ENCODE data around the gene PALLD. TPM values are rescaled to one million over a fixed set of nuclear protein-coding genes. Genes with fewer than 3 reads are reported as not detected.

PALLD gene
- total RNA-seq, 2 donors from 2014 or later: 72.1 to 195 TPM

DNA sequence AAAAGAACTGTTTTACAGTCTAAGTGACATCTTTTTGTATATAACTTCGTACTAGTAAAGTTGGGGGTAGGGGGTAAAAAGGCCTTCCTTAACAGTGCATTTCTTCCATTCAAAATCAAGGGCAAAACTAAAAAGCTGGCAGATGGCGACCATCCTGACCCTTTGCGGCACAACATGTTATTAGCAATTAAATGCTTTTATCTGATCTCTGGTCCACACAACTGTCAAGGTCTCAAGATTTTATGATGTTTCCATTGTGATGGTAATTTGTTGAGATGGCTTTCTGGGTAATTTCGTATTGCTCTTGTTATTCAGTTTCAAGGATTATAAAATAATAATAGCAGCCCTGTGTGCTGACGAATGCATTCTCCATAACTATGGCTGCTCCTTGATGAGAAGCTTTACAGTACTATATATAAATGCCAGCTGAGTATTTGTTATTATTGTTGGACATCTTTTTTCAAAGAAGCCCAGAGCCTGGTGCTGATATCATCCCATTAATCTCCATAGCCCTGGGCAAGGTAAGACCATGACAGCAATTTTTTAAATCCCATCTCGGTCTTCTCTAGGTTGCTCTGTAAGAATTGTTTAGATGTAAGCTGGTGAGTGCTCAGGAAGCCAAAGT, 423.7 kb downstream of the PALLD start:
- intact Hi-C loops (cut with DNase I): loop anchor here (5.0 to 10.0 kb wide), 2 partner anchors 406 to 567 kb away; no protein-coding TSS in a partner anchor
- Histone ChIP-seq H3K27me3 (no peaks in the 10 kb centered on the region), H3K4me3 (no peak overlapping the region), H3K27ac (no peak overlapping the region), H3K9me3 (no peaks in the 10 kb centered on the region), H3K36me3 (peaks cover 7% of the 10 kb centered on the region), H3K9ac (ENCODE audit: low read depth in 2 of 2, low read length in 2 of 2) (no peak overlapping the region), H3K4me1 (no peaks in the 10 kb centered on the region)
- no peak for DNase-seq
- TF ChIP-seq, protein P1, sequence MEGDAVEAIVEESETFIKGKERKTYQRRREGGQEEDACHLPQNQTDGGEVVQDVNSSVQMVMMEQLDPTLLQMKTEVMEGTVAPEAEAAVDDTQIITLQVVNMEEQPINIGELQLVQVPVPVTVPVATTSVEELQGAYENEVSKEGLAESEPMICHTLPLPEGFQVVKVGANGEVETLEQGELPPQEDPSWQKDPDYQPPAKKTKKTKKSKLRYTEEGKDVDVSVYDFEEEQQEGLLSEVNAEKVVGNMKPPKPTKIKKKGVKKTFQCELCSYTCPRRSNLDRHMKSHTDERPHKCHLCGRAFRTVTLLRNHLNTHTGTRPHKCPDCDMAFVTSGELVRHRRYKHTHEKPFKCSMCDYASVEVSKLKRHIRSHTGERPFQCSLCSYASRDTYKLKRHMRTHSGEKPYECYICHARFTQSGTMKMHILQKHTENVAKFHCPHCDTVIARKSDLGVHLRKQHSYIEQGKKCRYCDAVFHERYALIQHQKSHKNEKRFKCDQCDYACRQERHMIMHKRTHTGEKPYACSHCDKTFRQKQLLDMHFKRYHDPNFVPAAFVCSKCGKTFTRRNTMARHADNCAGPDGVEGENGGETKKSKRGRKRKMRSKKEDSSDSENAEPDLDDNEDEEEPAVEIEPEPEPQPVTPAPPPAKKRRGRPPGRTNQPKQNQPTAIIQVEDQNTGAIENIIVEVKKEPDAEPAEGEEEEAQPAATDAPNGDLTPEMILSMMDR (IDR thresholded peaks at IDR 0.05): no peak

DNA sequence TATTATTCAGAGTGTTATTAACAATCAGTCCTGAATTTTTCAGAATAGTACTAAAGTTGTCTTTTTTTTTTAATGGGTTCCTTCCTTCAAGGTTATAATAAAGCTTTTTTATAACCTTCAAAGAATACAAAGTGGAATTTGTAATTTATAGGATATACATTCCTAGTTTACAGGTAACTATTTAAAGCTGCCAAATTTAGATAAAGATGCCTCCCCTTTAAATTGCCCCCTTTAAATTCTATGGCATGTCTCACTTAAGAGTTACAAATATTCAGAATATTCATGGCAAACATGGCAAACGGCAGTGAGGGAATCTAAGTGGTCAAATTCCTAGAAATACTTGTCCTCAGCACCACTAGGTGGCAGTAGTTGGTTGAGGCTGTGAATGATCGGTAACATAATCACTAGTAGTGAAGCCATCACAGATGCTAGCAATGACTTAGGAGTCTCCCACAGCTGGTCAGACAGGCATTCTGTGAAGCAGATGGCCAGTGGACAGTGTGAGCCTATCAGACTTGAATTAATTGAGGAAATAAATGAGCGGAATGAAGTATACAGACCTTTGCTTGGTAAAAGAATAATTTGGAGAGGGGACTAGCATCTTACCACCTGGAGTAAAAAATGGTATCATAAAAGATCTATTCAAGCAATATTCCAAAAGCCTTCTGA, 426.8 kb downstream of the PALLD start:
- peaks cover 19% of the 10 kb centered on the region for H3K36me3 ChIP-seq
- intact Hi-C loops (cut with DNase I): loop anchor here (5.0 to 10.0 kb wide), 2 partner anchors 409 to 564 kb away; no protein-coding TSS in a partner anchor

DNA sequence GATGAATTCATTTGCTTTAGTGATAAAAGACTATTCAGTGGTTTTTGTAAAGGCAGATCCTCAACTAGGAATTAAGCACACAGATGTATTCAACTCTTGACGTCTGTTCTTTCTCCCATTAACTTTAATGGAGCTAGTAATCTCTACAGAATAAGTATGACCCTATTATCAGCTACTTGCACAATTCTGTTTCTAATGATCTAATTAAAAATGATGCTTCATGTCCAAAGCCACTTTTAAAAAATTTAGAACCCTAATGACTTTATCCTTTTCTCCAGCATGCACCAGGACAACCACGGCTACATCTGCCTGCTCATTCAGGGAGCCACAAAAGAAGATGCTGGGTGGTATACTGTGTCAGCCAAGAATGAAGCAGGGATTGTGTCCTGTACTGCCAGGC, 427.8 kb downstream of the PALLD start:
- intact Hi-C loops (cut with DNase I): loop anchor here (5.0 to 10.0 kb wide), 3 partner anchors 73 to 563 kb away; no protein-coding TSS in a partner anchor
- no peak for DNase-seq
- Histone ChIP-seq H3K36me3 (peaks cover 22% of the 10 kb centered on the region), H3K4me1 (no peaks in the 10 kb centered on the region), H3K27me3 (no peaks in the 10 kb centered on the region), H3K4me3 (no peak overlapping the region), H3K9ac (ENCODE audit: low read depth in 2 of 2, low read length in 2 of 2) (no peak overlapping the region), H3K9me3 (no peaks in the 10 kb centered on the region), H3K27ac (no peak overlapping the region)
- TF ChIP-seq, protein P1 (IDR thresholded peaks at IDR 0.05): no peak

More for the DNA sequence above, 426.8 kb downstream of the PALLD start:
- TF ChIP-seq, protein P1 (IDR thresholded peaks at IDR 0.05): peak; percentile 57
- Histone ChIP-seq H3K4me1 (no peaks in the 10 kb centered on the region), H3K4me3 (no peak overlapping the region), H3K27ac (no peak overlapping the region), H3K27me3 (no peaks in the 10 kb centered on the region), H3K9me3 (no peaks in the 10 kb centered on the region), H3K9ac (ENCODE audit: low read depth in 2 of 2, low read length in 2 of 2) (no peak overlapping the region)
- peak; percentile 73 for DNase-seq

DNA sequence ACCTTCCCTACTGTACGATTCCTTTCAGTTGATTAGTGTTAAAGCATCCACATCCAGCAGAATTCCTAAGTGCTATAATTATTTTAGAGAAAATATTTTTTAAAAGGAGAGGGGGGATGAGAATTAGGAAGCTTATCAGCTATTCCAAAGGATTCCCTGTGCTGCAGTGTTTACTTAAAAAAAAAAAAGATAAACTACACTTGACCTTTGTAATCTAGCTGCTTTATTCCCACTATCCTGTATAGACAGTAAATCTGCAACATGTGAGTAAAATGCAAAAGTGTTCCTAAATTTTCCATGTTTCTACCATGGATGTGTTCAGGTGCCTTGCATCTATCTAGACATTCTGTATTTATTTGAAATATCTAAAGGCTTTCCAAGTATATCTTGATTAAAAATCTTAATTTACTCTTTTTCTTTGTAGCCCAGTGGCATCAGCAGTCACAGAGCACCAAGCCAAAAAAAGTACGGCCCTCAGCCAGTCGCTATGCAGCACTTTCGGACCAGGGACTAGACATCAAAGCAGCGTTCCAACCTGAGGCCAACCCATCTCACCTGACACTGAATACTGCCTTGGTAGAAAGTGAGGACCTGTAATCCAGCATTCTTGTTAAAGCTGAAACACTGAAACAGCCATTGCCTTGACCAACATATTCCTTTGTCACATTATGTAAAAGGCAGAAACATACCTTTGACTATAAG, 429.1 kb downstream of the PALLD start:
- TF ChIP-seq, protein P1 (IDR thresholded peaks at IDR 0.05): no peak
- H3K36me3 ChIP-seq: peaks cover 22% of the 10 kb centered on the region
- H3K27me3 ChIP-seq: no peaks in the 10 kb centered on the region
- no peak overlapping the region for H3K4me3 ChIP-seq
- intact Hi-C loops (cut with DNase I): loop anchor here (5.0 to 10.0 kb wide), 2 partner anchors 71 to 411 kb away; no protein-coding TSS in a partner anchor
- no peak overlapping the region for H3K27ac ChIP-seq
- no peak overlapping the region for H3K9ac ChIP-seq (ENCODE audit: low read depth in 2 of 2, low read length in 2 of 2)
- no peaks in the 10 kb centered on the region for H3K4me1 ChIP-seq
- H3K9me3 ChIP-seq: no peaks in the 10 kb centered on the region
- no peak for DNase-seq

DNA sequence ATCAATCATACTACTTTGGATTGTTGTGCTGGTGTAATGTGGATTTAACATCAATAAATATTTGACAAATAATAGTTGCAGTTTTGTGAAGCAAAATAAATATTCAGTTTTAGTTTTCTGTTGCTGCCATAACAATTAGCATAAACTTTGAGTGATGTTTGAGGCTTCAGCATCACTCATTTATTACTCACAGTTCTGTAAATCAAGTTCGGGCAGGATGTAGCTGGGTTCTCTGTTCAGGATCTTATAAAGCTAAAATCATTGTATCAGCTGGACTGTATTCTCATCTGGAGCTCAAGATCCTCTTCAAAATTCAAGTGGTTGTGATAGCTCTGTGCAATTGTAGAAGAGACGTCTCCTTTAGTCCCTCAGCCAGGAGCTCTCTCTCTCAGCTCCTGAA, 431.5 kb downstream of the PALLD start:
- intact Hi-C loops (cut with DNase I): loop anchor here (5.0 to 10.0 kb wide), 2 partner anchors 69 to 414 kb away; no protein-coding TSS in a partner anchor
- TF ChIP-seq, protein P1 (IDR thresholded peaks at IDR 0.05): no peak
- Histone ChIP-seq H3K27me3 (no peaks in the 10 kb centered on the region), H3K4me3 (no peak overlapping the region), H3K27ac (no peak overlapping the region), H3K9ac (ENCODE audit: low read depth in 2 of 2, low read length in 2 of 2) (no peak overlapping the region), H3K4me1 (no peaks in the 10 kb centered on the region), H3K36me3 (peaks cover 22% of the 10 kb centered on the region), H3K9me3 (no peaks in the 10 kb centered on the region)
- DNase-seq: no peak

Measured in colonic mucosa (tissue), 4 donors.